OCI-LY3 (cell line): ENCODE results near the gene THUMPD1.
"Not testable (repeated sequence)": the region's sequence is repeated elsewhere in the genome, so short reads cannot be mapped to it uniquely, and the experiment has no call there.

Source experiments
- H2AFZ ChIP-seq: fragments of 200-600, 300-600 bp; shearing (Covaris generic); 2 replicates; pipeline ENCODE4 v1.6.0; 2014; ENCODE audit warnings: antibody characterized with exemption, low read depth, low read length
- H3K27ac ChIP-seq: fragments of 200-600, 300-600 bp; sonication (generic); 2 replicates; pipeline ENCODE4 v1.5.1; 2014; ENCODE audit warnings: mild to moderate bottlenecking, low read length, moderate library complexity, mixed read lengths
- H3K27me3 ChIP-seq: fragments of 200-600, 300-600 bp; sonication (generic); 2 replicates; pipeline ENCODE4 v1.6.1; 2014; ENCODE audit warnings: low read depth, low read length, mixed read lengths
- H3K36me3 ChIP-seq: fragments of 200-600, 300-600 bp; sonication (generic); replicated peaks from 2 replicates; pipeline ENCODE3; 2014; ENCODE audit warnings: low read depth, low read length, mixed read lengths
- H3K4me1 ChIP-seq: fragments of 300-600, 200-600 bp; sonication (generic); 2 replicates; pipeline ENCODE4 v1.6.1; 2014; ENCODE audit warnings: low read length, mixed read lengths
- H3K4me2 ChIP-seq: fragments of 200-600, 300-600 bp; sonication (generic); 2 replicates; pipeline ENCODE4 v1.6.1; 2014; ENCODE audit warnings: low read length, mixed read lengths
- H3K4me3 ChIP-seq: fragments of 300-600, 200-600 bp; sonication (generic); 2 replicates; pipeline ENCODE4 v1.5.1; 2014; ENCODE audit warnings: antibody characterized with exemption, mild to moderate bottlenecking, low read length, moderate library complexity
- H3K79me2 ChIP-seq: fragments of 300-600, 200-600 bp; shearing (Covaris generic); 2 replicates; pipeline ENCODE4 v1.6.1; 2014; ENCODE audit warnings: mild to moderate bottlenecking, low read length, mixed read lengths
- H3K9ac ChIP-seq: fragments of 300-600, 200-600 bp; shearing (Covaris generic); 2 replicates; pipeline ENCODE4 v1.6.0; 2014; ENCODE audit warnings: mild to moderate bottlenecking, low read length, moderate library complexity
- H3K9me3 ChIP-seq: fragments of 200-600, 300-600 bp; shearing (Covaris generic); 2 replicates; pipeline ENCODE4 v1.6.1; 2014; ENCODE audit warnings: low read length, mixed read lengths; ENCODE audit not compliant: insufficient read depth
- H4K20me1 ChIP-seq: fragments of 200-600, 300-600 bp; sonication (generic); 2 replicates; pipeline ENCODE4 v1.6.1; 2016; ENCODE audit warnings: low read length, mixed read lengths; ENCODE audit not compliant: insufficient read depth
- EZH2phosphoT487 ChIP-seq: fragments of 200-600 bp; shearing (Covaris generic); IDR thresholded peaks from 2 replicates; pipeline ENCODE4 v1.6.1; 2018; ENCODE audit warnings: antibody characterized with exemption, mixed run types, low read depth
- TF ChIP-seq, protein P1 (sequence below): fragments of 200-600, 300-600 bp; sonication (generic); IDR thresholded peaks from 2 replicates; pipeline ENCODE4 v1.5.1; 2014; ENCODE audit warnings: antibody characterized with exemption, low read length, low read depth

Gene THUMPD1

DNA sequence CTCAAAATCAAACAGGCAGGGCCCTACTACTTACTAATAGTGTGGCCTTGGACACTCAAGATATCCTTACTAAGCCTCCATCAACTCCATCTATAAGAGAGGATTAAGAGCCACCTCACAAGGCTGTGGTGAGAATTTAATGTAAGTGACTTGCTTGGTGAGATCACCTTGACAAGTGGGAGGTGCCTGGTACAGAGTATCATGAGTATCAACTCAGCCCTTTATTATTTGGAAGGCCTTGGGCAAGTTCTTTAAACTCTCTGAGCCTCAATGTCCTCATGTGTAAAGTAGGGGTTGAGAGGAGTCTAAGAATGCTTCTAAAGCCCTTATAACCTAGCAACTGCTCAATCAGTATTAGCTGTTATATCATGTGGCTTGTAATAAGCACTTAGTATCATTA, 15.0 kb downstream of the THUMPD1 start:
- no peaks in the 10 kb centered on the region for H3K79me2 ChIP-seq
- no peak overlapping the region for H3K27ac ChIP-seq
- TF ChIP-seq, protein P1, sequence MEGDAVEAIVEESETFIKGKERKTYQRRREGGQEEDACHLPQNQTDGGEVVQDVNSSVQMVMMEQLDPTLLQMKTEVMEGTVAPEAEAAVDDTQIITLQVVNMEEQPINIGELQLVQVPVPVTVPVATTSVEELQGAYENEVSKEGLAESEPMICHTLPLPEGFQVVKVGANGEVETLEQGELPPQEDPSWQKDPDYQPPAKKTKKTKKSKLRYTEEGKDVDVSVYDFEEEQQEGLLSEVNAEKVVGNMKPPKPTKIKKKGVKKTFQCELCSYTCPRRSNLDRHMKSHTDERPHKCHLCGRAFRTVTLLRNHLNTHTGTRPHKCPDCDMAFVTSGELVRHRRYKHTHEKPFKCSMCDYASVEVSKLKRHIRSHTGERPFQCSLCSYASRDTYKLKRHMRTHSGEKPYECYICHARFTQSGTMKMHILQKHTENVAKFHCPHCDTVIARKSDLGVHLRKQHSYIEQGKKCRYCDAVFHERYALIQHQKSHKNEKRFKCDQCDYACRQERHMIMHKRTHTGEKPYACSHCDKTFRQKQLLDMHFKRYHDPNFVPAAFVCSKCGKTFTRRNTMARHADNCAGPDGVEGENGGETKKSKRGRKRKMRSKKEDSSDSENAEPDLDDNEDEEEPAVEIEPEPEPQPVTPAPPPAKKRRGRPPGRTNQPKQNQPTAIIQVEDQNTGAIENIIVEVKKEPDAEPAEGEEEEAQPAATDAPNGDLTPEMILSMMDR: no peak
- TF ChIP-seq EZH2phosphoT487: no peak
- no peak overlapping the region for H2AFZ ChIP-seq
- H3K4me2 ChIP-seq: no peak overlapping the region
- peaks cover 20% of the 10 kb centered on the region for H3K36me3 ChIP-seq
- H3K9me3 ChIP-seq: no peaks in the 10 kb centered on the region
- H3K9ac ChIP-seq: no peak overlapping the region
- H3K27me3 ChIP-seq: no peaks in the 10 kb centered on the region
- 0 out of 2 replicates have a peak, but pooled peaks cover 5% of the 10 kb centered on the region for H4K20me1 ChIP-seq
- no peak overlapping the region for H3K4me3 ChIP-seq
- H3K4me1 ChIP-seq: peaks cover 6% of the 10 kb centered on the region

DNA sequence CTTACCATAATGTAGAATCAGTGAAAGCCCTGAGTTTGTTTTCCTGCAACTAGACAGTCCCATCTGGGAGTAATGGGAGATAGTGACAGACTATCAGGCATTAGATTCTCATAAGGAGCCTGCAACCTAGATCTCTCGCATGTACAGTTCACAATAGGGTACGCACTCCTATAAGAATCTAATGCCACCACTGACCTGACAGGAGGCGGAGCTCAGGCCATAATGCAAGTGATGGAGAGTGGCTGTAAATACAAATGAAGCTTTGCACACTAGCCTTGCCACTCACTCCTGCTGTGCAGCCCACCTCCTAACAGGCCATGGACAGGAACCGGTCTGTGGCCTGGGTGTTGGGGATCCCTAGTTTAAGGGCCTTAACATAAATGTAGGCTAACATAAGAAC, 21.4 kb downstream of the THUMPD1 start:
- H3K9ac ChIP-seq: no peak overlapping the region
- no peaks in the 10 kb centered on the region for H4K20me1 ChIP-seq
- H3K4me2 ChIP-seq: no peak overlapping the region

DNA sequence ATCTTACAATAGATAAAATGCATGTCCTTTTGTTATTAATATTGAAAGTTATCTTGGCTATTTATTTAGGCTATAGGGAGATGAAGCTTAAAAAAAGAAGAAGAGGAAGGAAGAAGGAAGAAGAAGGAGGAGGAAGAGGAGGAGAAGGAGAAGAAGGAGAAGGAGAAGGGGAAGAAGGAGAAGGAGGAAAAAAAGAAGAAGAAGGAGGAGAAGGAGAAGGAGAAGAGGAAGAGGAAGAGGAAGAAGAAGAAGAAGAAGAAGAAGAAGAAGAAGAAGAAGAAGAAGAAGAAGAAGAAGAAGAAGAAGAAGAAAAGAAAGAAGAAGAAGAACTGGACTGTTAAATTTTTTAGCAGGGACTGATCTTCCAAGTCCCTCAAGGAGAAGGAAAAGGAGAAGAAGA, 23.9 kb downstream of the THUMPD1 start:
- H3K27ac ChIP-seq, H3K4me3 ChIP-seq, H3K36me3 ChIP-seq, H3K27me3 ChIP-seq, H2AFZ ChIP-seq, H3K4me2 ChIP-seq, H3K4me1 ChIP-seq, H3K79me2 ChIP-seq, H4K20me1 ChIP-seq, H3K9me3 ChIP-seq, H3K9ac ChIP-seq: not testable (repeated sequence)

More for the DNA sequence above, 21.4 kb downstream of the THUMPD1 start:
- Histone ChIP-seq H3K4me3 (no peak overlapping the region), H3K27ac (no peak overlapping the region), H2AFZ (no peak overlapping the region), H3K4me1 (no peaks in the 10 kb centered on the region), H3K79me2 (no peaks in the 10 kb centered on the region), H3K36me3 (no peaks in the 10 kb centered on the region), H3K27me3 (no peaks in the 10 kb centered on the region), H3K9me3 (no peaks in the 10 kb centered on the region)
- TF ChIP-seq, protein P1: no peak
- no peak for TF ChIP-seq EZH2phosphoT487

DNA sequence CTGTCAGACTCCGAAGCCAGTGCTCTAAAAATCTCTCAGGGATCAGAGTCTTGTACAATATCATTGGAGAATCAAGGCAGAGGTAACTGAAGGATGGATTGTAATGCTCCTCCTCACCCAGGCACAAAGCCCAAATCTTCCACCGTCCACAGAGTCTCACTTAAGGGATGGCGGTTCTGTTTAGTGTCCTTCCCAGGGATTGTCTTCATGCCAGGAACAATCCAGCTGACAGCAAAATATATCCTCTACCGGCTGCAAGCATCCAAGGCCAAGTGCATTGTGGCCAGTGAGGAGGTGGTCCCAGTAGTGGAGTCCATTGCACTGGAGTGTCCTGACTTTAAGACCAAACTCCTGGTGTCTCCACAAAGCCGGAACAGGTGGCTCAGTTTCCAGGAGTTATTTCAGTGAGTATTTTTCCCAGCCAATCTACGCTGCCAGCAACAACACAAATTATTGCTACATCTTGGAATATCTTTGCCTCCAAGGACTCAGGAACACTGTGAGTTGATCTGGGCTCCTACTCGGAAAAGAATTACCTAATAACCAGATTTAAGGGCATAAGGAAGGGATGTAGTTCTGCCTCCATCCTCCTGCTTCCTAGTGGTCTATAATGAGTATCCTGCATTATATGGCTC, 30.2 kb downstream of the THUMPD1 start:
- H3K27ac ChIP-seq: no peak overlapping the region
- no peak overlapping the region for H3K4me2 ChIP-seq
- no peaks in the 10 kb centered on the region for H3K27me3 ChIP-seq
- H3K4me1 ChIP-seq: no peaks in the 10 kb centered on the region
- no peaks in the 10 kb centered on the region for H4K20me1 ChIP-seq
- TF ChIP-seq, protein P1: no peak
- TF ChIP-seq EZH2phosphoT487: no peak
- H3K36me3 ChIP-seq: peaks cover 8% of the 10 kb centered on the region
- no peaks in the 10 kb centered on the region for H3K9me3 ChIP-seq
- H3K4me3 ChIP-seq: no peak overlapping the region
- H2AFZ ChIP-seq: no peak overlapping the region
- no peaks in the 10 kb centered on the region for H3K79me2 ChIP-seq
- no peak overlapping the region for H3K9ac ChIP-seq
